GM12878 (cell line): ENCODE data around the gene USP34. TPM values are rescaled to one million over a fixed set of nuclear protein-coding genes. Genes with fewer than 3 reads are reported as not detected.
A peak's percentile ranks its signal among the peaks of the same experiment; 100 is the strongest.

Experiments
- ATF2 ChIP-seq: IDR thresholded peaks from 2 replicates; pipeline ENCODE4 v1.6.1; 2012; ENCODE audit warnings: low read length, inconsistent platforms
- BCLAF1 ChIP-seq: fragments of 450-650 bp; IDR thresholded peaks from 2 replicates; pipeline ENCODE4 v1.6.1; 2017; ENCODE audit warnings: antibody characterized with exemption, mild to moderate bottlenecking, moderate library complexity
- BHLHE40 ChIP-seq, 2 experiments: fragments of 450-650 bp in 1 of 2; IDR thresholded peaks; 2 replicates each; pipeline ENCODE4 v1.6.1; 2011 to 2017; ENCODE audit warnings: low read depth in 2 of 2, borderline replicate concordance in 1 of 2, improper control_type of control experiment in 1 of 2, low read length in 1 of 2, mild to moderate bottlenecking in 1 of 2
- CBX3 ChIP-seq: fragments of 200-600 bp; sonication (generic); IDR thresholded peaks from 2 replicates; pipeline ENCODE4 v1.6.1; 2016; ENCODE audit warnings: low read depth, borderline replicate concordance
- EED ChIP-seq: sonication (generic); IDR thresholded peaks from 2 replicates; pipeline ENCODE4 v1.6.1; 2016; ENCODE audit warnings: antibody characterized with exemption, low read depth
- HCFC1 ChIP-seq: fragments of 150-350 bp; IDR thresholded peaks from 2 replicates; pipeline ENCODE4 v1.6.1; 2014; ENCODE audit warnings: low read length
- HDAC6 ChIP-seq: fragments of 200-600 bp; sonication (generic); IDR thresholded peaks from one replicate; pipeline ENCODE4 v1.8.0; 2017; ENCODE audit warnings: antibody characterized with exemption; ENCODE audit not compliant: unreplicated experiment
- HDGF ChIP-seq: fragments of 450-650 bp; IDR thresholded peaks from 2 replicates; pipeline ENCODE4 v1.6.1; 2016; ENCODE audit warnings: antibody characterized with exemption
- JUND ChIP-seq: IDR thresholded peaks from 2 replicates; pipeline ENCODE4 v1.6.1; 2012; ENCODE audit warnings: low read depth, mild to moderate bottlenecking, low read length, improper control_type of control experiment, moderate library complexity
- MAX ChIP-seq: IDR thresholded peaks from 2 replicates; pipeline ENCODE4 v1.6.1; 2012; ENCODE audit warnings: low read depth, low read length, improper control_type of control experiment
- MEF2A ChIP-seq: IDR thresholded peaks from 2 replicates; pipeline ENCODE4 v1.6.1; 2011; ENCODE audit warnings: low read depth, mild to moderate bottlenecking, low read length, moderate library complexity; ENCODE audit not compliant: insufficient read depth
- NFXL1 ChIP-seq: fragments of 450-650 bp; IDR thresholded peaks from 2 replicates; pipeline ENCODE4 v1.6.1; 2017; ENCODE audit warnings: antibody characterized with exemption, mild to moderate bottlenecking, borderline replicate concordance
- NFYB ChIP-seq: IDR thresholded peaks from 2 replicates; pipeline ENCODE4 v1.6.1; 2011; ENCODE audit warnings: low read depth, mild to moderate bottlenecking, low read length, improper control_type of control experiment, moderate library complexity; ENCODE audit not compliant: insufficient read depth
- PML ChIP-seq: IDR thresholded peaks from 2 replicates; pipeline ENCODE4 v1.6.1; 2012; ENCODE audit warnings: low read length, inconsistent platforms
- POLR2AphosphoS2 ChIP-seq: IDR thresholded peaks from 2 replicates; pipeline ENCODE4 v1.6.1; 2011; ENCODE audit warnings: low read depth, mild to moderate bottlenecking, low read length, improper control_type of control experiment, moderate library complexity
- RCOR1 ChIP-seq: conservative IDR thresholded peaks from 2 replicates; pipeline ENCODE4 v1.6.1; 2012; ENCODE audit warnings: low read depth, low read length, improper control_type of control experiment
- SRF ChIP-seq, 2 experiments: IDR thresholded peaks; 2 replicates each; pipeline ENCODE4 v1.6.1; 2011; ENCODE audit warnings: low read depth in 2 of 2, low read length in 2 of 2, mild to moderate bottlenecking in 1 of 2, moderate library complexity in 1 of 2
- STAT3 ChIP-seq: IDR thresholded peaks from 2 replicates; pipeline ENCODE4 v1.6.1; 2011; ENCODE audit warnings: low read depth, low read length, improper control_type of control experiment
- ZBED1 ChIP-seq: IDR thresholded peaks from 2 replicates; pipeline ENCODE4 v1.6.1; 2016; ENCODE audit warnings: borderline replicate concordance
- ZNF207 ChIP-seq: fragments of 450-650 bp; IDR thresholded peaks from 2 replicates; pipeline ENCODE4 v1.6.1; 2014; ENCODE audit warnings: antibody characterized with exemption, mild to moderate bottlenecking, borderline replicate concordance
- polyA plus RNA-seq, 11 experiments: library from polyadenylated mRNA; depleted of rRNA in 4 of 11; unstranded in 6 of 11; stranded (reverse) in 5 of 11; fragments of >200 nt; fragmentation: Nextera tagmentation in 4 of 11; fragmentation: Illumina TruSeq in 1 of 11; extraction: Ambion mirVana in 4 of 11; extraction: Trizol in 1 of 11; gene quantifications; 1 replicate in 1 of 11; 2 replicates in 10 of 11; pipeline versions ENCODE4 v1.2.1 to v1.2.3, GENCODE V29; 2011 to 2016; ENCODE audit warnings: inconsistent platforms in 2 of 11, missing spikeins in 2 of 11, low read depth in 1 of 11
- total RNA-seq, 4 experiments: library from RNA; depleted of rRNA in 3 of 4; stranded (reverse); fragments of >200 nt in 3 of 4; fragmentation: Illumina TruSeq in 1 of 4; extraction: Trizol in 1 of 4; gene quantifications; 2 replicates each; pipeline versions ENCODE4 v1.2.1 to v1.2.3, GENCODE V29; 2013 to 2021
- TF ChIP-seq, protein P1 (sequence below): fragments of 450-650 bp; IDR thresholded peaks from 2 replicates; pipeline ENCODE4 v1.6.1; 2017; ENCODE audit warnings: mild to moderate bottlenecking, moderate library complexity

Gene USP34
- total and polyA plus RNA-seq, 10 of the 15 experiments (the other 5 are each of a cell fraction or from before 2014, with no cell fraction given) = 26.2 to 106 (median 62.1) TPM

- TF ChIP-seq BCLAF1 (no peak), STAT3 (no peak), ATF2 (no peak), MEF2A (no peak), ZBED1 (no peak), PML (peak; percentile 71), CBX3 (no peak), EED (peak; percentile 66), NFXL1 (no peak), NFYB (no peak), RCOR1 (no peak), HCFC1 (no peak), JUND (no peak), POLR2AphosphoS2 (peak; percentile 65; the same call in 1 of the 2 replicates), HDGF (no peak), MAX (no peak), ZNF207 (no peak), BHLHE40 (IDR thresholded peaks at IDR 0.05; ENCODE audit: borderline replicate concordance in 1 of 2, low read depth in 2 of 2, low read length in 1 of 2) (no peak), SRF (IDR thresholded peaks at IDR 0.05; ENCODE audit: low read depth in 2 of 2, low read length in 2 of 2) (no peak), HDAC6 (no peak)
- TF ChIP-seq, protein P1, sequence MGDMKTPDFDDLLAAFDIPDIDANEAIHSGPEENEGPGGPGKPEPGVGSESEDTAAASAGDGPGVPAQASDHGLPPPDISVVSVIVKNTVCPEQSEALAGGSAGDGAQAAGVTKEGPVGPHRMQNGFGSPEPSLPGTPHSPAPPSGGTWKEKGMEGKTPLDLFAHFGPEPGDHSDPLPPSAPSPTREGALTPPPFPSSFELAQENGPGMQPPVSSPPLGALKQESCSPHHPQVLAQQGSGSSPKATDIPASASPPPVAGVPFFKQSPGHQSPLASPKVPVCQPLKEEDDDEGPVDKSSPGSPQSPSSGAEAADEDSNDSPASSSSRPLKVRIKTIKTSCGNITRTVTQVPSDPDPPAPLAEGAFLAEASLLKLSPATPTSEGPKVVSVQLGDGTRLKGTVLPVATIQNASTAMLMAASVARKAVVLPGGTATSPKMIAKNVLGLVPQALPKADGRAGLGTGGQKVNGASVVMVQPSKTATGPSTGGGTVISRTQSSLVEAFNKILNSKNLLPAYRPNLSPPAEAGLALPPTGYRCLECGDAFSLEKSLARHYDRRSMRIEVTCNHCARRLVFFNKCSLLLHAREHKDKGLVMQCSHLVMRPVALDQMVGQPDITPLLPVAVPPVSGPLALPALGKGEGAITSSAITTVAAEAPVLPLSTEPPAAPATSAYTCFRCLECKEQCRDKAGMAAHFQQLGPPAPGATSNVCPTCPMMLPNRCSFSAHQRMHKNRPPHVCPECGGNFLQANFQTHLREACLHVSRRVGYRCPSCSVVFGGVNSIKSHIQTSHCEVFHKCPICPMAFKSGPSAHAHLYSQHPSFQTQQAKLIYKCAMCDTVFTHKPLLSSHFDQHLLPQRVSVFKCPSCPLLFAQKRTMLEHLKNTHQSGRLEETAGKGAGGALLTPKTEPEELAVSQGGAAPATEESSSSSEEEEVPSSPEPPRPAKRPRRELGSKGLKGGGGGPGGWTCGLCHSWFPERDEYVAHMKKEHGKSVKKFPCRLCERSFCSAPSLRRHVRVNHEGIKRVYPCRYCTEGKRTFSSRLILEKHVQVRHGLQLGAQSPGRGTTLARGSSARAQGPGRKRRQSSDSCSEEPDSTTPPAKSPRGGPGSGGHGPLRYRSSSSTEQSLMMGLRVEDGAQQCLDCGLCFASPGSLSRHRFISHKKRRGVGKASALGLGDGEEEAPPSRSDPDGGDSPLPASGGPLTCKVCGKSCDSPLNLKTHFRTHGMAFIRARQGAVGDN = peak; percentile 51
These were observed 326.1 kb downstream of the USP34 start (continued) for GRCh38 chr2:61144697-61145268.
